Activated CD4-positive, alpha-beta T cell treated with anti-CD3 and anti-CD28 coated beads, Interleukin-2, amount 50 U/mL, for 4 hours (primary cell): ENCODE results near the gene SYNM.
A peak's percentile ranks its signal among the peaks of the same experiment; 100 is the strongest.

Experiments used
- DNase-seq, 2 experiments: peaks; one replicate each; pipeline ENCODE4 v3.0.0-alpha.2; 2020

Gene SYNM

GRCh38 chr15:99085413-99086326 is 19.2 kb upstream of the SYNM start:
- DNase-seq = no peak

DNA sequence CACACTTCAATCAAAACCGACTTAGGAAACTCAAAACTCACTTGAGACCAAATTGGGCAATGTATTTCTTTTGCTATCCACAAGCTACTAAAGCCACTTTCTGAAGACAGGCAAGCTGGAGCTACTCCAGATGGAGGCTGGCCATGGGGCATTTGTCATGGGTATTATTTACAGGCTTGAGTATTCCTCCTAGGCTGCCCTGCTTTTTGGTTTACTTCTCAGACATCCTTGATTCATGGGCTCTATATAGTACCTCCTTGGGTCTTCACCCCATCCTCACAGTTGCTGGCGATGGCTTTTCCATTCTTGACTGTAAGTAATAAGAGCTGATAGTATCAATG is 18.6 kb upstream of the SYNM start:
- DNase-seq = no peak

GRCh38 chr15:99087405-99087943 is 17.4 kb upstream of the SYNM start:
- no peak for DNase-seq

DNA sequence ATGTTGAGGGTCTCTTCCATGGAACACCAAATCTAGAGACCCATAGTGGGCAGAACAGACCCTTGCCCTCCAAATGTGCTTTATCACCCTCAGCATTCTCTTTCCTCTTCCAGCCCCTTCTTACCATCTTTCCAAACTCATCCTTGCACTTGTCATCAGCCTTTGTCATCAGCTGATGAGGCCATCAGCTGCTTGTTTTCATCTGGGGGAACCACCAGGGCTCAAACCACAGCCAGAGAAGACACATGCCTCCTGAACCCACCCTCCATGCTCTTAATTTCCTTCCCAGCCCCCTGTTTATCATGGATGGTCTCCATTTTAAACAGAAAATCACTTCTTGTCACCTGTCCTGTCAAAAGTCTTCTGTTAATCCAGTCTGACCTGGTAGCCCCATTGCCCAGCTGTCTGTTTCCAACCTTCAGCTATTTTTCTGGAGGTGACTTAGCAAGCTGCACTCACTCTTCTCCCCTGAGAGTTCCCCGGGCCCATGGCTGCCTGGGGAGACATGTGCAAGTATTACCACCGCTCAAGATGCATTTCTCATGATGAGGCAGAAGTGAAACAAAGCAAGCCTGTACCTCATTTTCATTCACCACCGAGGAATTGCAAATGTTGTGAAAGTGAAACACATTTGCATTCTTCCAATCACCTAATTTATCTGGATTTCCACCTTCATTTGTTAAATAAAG is 14.7 kb upstream of the SYNM start:
- no peak for DNase-seq

GRCh38 chr15:99090938-99091337 is 13.9 kb upstream of the SYNM start:
- no peak for DNase-seq

GRCh38 chr15:99092554-99093172 is 12.2 kb upstream of the SYNM start:
- DNase-seq = no peak

- no peak for DNase-seq
These were observed 9.3 kb upstream of the SYNM start for GRCh38 chr15:99095626-99096025.

GRCh38 chr15:99096173-99096893 is 8.5 kb upstream of the SYNM start:
- DNase-seq = no peak

- DNase-seq = no peak
These were observed 7.9 kb upstream of the SYNM start for GRCh38 chr15:99096894-99097426.

DNA sequence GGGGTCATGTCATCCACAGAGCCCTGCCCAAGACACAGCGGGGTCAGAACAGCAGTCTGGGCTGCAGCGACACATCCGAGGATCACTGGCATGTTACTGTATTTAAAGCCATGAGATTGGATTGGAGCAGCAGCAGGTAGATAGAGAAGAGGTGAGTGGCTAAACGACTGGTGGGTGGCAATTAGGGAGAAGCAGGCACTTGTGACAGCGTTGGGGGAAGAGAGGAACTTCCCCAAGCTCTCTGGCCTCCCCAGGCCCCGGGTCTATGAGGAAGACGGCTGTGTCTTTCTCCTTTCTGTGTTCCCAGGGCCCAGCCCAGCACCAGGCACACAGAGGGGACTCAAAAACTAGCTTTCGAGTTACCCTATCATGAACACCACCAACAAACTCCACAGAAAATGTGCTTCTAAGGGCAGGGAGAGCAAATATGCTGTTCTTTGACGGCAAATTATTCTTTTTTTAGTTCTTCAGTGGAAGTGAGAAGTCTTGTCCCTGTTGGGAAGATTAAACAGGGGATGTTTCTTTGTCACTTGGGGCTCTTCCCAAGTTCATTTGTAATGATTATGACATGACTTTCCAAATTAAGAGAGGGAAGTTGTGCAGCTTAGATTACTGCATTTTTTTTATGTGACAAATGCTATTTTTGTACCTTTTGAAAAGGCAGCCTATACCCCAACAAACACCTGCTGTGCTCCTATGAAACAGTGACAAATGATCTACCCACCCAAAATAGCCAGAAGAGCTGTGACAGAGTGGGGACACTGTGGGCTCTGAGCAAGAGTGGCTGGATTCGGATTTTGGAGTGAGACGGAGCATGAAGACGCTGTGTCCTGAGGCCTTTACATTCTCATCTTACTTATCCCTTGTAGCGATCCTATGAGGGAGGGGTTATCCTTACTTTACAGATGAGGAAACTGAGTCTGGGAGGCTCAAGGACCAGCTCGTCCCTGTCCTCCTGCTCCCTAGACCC is 7.2 kb upstream of the SYNM start:
- DNase-seq = no peak

DNA sequence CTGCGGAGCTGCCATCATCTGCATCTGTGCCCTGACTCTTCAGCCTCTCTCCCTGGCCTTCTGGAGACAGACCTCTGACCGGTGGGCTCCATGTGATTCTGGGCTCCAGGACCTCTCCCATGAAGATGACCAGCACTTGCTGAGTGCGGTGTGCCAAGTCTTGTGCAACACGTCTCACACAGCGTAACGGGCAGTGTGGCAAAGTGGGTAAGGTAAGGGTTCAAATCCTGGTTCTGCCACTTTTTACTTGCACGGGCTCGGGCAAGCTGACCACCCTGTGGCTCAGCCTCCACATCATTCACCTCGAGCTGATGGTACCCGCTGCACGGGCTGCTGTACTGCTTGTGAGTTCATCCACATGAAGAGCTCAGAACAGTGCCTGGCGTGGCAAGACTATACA is 6.5 kb upstream of the SYNM start:
- no peak for DNase-seq

DNA sequence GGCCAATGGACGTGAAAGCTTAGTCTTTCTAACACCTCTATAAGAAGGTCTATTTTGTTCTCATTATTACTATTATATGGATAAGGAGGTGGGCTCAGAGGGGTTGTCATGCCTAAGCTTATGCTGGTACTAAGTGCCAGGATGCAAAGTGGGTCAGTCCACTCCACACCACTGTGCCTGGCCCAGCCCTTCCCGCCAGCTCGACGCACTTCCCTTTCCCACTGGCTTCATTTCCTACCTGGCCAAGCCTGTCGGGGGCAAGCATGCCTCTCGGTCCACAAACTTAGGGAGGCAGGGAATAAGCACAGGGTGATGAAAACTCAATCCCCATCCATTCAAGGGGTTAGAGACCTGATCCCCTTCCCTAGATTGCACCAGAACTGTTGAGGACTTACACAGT is 5.9 kb upstream of the SYNM start:
- DNase-seq = no peak

- DNase-seq = no peak
These were observed 5.2 kb upstream of the SYNM start for GRCh38 chr15:99099661-99100060.

DNA sequence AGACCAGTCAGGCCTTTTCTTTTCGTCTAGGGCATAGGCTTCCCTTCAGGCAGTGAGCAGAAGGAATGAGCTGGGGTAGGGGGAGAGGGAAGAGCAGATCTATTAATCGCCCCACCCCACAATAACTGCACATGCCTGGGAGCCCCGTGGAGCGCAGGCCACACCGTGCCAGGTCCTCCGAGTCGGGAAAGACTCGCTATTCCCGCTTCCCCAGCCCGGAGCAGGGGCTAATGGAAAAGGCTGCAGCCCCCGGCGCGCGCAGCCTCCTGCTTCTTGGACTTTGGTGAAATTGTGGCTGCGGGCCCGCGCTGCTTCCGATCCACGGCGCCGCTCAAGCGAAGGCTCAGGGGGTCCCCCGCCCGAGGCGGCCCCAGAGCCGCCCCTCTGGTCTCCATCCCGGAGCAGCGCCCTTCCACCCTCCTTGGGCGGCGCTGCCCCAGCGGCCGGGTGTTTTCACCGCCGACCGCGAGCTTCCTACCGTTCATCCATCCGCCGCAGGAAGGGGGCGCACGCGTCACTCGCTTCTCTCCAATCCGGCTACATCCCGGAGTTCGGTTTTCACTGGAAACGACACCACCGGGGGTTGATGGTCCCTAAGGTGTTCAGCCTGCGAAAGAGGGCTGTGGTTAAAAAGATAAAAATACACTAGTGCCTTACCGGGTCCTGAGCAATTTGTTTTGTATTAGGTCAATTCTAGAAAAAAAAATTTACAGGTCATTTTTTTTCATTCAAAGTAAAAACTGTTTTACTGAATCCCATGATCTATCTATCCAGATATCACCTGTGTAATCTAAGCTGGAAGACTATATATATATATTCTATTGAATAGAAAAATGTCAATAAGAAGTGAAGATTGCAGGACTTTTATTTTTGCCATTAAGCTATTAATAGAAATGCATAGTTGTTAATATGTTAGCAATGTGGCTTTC is 4.4 kb upstream of the SYNM start:
- DNase-seq = peak in 1 of 2 experiments; percentile 20

DNA sequence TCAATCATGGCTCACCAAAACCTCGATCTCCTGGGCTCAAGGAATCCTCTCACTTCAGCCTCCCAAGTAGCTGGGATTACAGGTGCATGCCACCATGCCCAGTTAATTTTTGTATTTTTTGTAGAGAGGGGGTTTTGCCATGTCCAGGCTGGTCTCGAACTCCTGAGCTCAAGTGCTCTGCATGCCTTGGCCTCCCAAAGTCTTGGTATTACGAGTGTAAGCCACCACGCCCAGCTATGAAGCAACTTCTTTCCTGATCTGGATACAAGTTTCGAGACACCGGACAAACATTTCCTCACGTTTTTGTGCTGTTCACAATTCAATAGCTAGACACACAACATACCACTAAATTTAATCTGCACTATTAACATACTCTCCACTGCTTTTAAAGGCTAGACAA is 3.4 kb upstream of the SYNM start:
- DNase-seq = no peak

DNA sequence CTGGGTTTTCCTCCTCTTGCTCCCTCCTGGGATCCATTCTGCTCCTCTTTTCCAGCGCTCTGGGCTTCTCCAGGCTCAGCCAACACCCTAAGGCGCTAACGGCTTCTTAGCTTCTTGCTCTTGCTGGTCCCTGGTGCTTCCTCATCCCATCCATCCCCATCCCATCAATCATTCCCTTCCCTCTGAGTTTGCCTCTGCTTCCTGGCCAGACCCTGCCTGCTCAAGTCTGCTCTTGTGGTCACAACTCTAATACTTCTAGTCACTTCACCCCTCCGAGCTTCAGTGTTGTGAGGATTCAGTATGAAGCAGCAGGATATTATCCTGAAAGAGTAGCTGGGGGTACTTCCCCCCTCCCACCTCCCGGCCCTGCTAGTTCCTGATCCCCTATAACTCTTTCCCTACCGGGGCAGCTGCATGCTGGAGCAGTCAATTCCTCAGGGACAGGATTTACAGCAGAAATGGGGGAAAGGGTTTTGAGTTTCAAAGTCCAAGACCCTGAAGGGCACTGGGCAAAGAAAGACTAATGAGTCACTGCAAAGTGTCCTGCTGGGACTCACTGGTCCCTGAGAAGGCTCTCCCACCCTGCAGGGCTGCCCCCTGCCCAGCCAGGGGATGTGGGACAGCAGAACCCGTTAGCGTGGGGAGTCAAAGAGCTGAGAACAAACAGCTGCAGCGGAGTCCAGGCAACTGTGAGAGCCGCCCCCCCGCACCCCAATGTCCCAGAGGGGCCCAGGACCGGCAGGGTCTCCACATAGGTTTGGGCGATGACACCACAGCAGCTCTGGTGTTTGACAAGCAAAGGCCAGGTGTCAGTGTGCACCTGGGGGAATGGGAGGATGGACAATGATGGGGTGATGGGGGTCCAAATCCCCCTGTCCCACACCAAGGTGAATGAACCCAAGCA is 2.3 kb upstream of the SYNM start:
- no peak for DNase-seq

DNA sequence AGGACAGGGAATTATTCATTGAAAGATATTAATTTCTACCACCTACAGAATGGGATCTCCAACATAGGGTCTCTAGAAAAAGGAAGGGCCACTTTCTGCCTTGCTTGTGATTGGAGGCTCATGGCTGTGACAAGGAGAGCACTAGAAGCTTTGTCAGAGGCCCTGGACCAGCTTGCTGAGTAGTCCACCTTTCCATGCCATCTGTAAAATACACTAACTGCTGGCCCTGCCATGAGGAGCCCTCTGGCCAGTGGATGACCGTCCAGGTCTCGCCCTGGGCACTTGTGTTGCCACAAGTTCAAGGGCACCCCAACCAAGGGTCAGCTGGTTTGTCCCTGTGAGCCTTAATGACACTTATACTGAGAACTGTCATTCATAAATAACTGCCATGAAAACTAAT is 1.6 kb upstream of the SYNM start:
- no peak for DNase-seq

DNA sequence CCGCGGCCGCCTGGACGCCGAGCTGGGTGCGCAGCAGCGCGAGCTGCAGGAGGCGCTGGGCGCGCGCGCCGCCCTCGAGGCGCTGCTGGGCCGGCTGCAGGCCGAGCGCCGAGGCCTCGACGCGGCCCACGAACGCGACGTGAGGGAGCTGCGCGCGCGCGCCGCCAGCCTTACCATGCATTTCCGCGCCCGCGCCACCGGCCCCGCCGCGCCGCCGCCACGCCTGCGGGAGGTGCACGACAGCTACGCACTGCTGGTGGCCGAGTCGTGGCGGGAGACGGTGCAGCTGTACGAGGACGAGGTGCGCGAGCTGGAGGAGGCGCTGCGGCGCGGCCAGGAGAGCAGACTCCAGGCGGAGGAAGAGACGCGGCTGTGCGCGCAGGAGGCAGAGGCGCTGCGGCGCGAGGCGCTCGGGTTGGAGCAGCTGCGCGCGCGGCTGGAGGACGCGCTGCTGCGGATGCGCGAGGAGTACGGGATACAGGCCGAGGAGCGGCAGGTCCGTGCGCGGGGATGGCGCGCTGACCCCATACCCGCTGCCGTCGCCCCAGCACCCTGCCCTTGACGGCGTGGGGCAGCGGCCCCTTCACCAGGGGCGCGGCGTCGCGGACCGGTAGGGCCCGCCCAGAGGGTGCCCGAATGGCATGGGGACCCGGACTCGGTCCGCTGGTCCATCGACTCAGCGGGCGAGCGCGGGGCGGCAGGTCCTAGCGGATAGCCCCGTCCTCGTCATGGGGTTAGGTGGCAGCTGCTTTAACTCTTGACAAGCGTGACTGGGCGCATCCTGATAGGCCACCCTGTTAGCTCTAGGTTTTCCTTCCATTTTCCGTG is 848 bp downstream of the SYNM start:
- no peak for DNase-seq
